Thymus (tissue), 11 donors: ENCODE results near the gene MRPS18B. TPM values are rescaled to one million over a fixed set of nuclear protein-coding genes. Genes with fewer than 3 reads are reported as not detected.
"Not testable (repeated sequence)": the region's sequence is repeated elsewhere in the genome, so short reads cannot be mapped to it uniquely, and the experiment has no call there.

Experiments used
- DNase-seq, 9 donors: peaks; one replicate each; pipeline ENCODE4 v3.0.0-alpha.2; 2013; ENCODE audit warnings: low spot score in 9 of 9, low read depth in 6 of 9, missing footprints in 1 of 9
- H3K27ac ChIP-seq, 2 donors: one replicate each; pipeline ENCODE4 v1.5.1; 2013; ENCODE audit warnings: control low read depth in 1 of 2, low read depth in 1 of 2, low read length in 1 of 2, mild to moderate bottlenecking in 1 of 2, moderate library complexity in 1 of 2
- H3K27me3 ChIP-seq, 2 donors: one replicate each; pipeline ENCODE4 v1.5.1; 2013; ENCODE audit warnings: low read length in 1 of 2; ENCODE audit not compliant: control insufficient read depth in 2 of 2, insufficient read depth in 1 of 2
- H3K36me3 ChIP-seq, 2 donors: one replicate each; pipeline ENCODE4 v1.5.1; 2013; ENCODE audit warnings: low read length in 1 of 2, mild to moderate bottlenecking in 1 of 2, moderate library complexity in 1 of 2; ENCODE audit not compliant: control insufficient read depth in 2 of 2, insufficient read depth in 2 of 2
- H3K4me1 ChIP-seq, 2 donors: one replicate each; pipeline ENCODE4 v1.5.1; 2013; ENCODE audit warnings: low read length in 2 of 2; ENCODE audit not compliant: control insufficient read depth in 2 of 2, insufficient read depth in 2 of 2
- H3K4me3 ChIP-seq, 2 donors: one replicate each; pipeline ENCODE4 v1.5.1; 2013; ENCODE audit warnings: low read length in 2 of 2, control low read depth in 1 of 2, mild to moderate bottlenecking in 1 of 2
- H3K9me3 ChIP-seq, 2 donors: one replicate each; pipeline ENCODE4 v1.5.1; 2013; ENCODE audit warnings: low read length in 1 of 2, mild to moderate bottlenecking in 1 of 2; ENCODE audit not compliant: control insufficient read depth in 2 of 2, insufficient read depth in 1 of 2
- WGBS: extraction: QIAGEN DNeasy Blood & Tissue Kit; methylation state at CpG from one replicate; pipeline ENCODE4 v1.1.7; 2013; 5-methylcytosine and 5-hydroxymethylcytosine counted together
- polyA plus RNA-seq: library from polyadenylated mRNA; stranded (reverse); fragments of 200-250 nt; gene quantifications from one replicate; pipeline ENCODE4 v1.2.3, GENCODE V29; 2013
- total RNA-seq: library from RNA; stranded (reverse); fragments of 120-200 nt; gene quantifications from one replicate; pipeline ENCODE4 v1.2.4, GENCODE V29; 2013
- donor health status: healthy.

The MRPS18B gene
- total and polyA plus RNA-seq, 2 donors = 47.9 to 48.9 TPM

GRCh38 chr6:30656513-30656912, 38.9 kb downstream of the MRPS18B start:
- no peaks in the 10 kb centered on the region for H3K9me3 ChIP-seq
- no peaks in the 10 kb centered on the region for H3K27me3 ChIP-seq
- peaks cover 81 to 92% of the 10 kb centered on the region in 2 donors for H3K36me3 ChIP-seq
- no peak overlapping the region for H3K4me3 ChIP-seq
- DNase-seq = no peak
- no peaks in the 10 kb centered on the region for H3K4me1 ChIP-seq
- 88% methylated on average over 7 of the region's 7 CpGs for WGBS
- no peak overlapping the region for H3K27ac ChIP-seq

GRCh38 chr6:30657454-30657853, 39.8 kb downstream of the MRPS18B start:
- DNase-seq = no peak
- H3K4me3 ChIP-seq = no peak overlapping the region
- H3K4me1 ChIP-seq = no peaks in the 10 kb centered on the region
- no peaks in the 10 kb centered on the region for H3K27me3 ChIP-seq
- no peak overlapping the region for H3K27ac ChIP-seq
- H3K9me3 ChIP-seq = no peaks in the 10 kb centered on the region
- H3K36me3 ChIP-seq = peaks cover 81 to 92% of the 10 kb centered on the region in 2 donors

- WGBS = 98% methylated on average over 5 of the region's 5 CpGs
- H3K36me3 ChIP-seq = peaks cover 81 to 92% of the 10 kb centered on the region in 2 donors
- not testable (repeated sequence) for H3K4me1 ChIP-seq, H3K27ac ChIP-seq, DNase-seq, H3K9me3 ChIP-seq, H3K4me3 ChIP-seq, H3K27me3 ChIP-seq
Observed at GRCh38 chr6:30657922-30658321, 40.3 kb downstream of the MRPS18B start.

GRCh38 chr6:30664994-30665767, 47.5 kb downstream of the MRPS18B start:
- H3K4me1 ChIP-seq = no peaks in the 10 kb centered on the region
- no peak overlapping the region for H3K4me3 ChIP-seq
- H3K27ac ChIP-seq = no peak overlapping the region
- H3K27me3 ChIP-seq = no peaks in the 10 kb centered on the region
- H3K9me3 ChIP-seq = no peaks in the 10 kb centered on the region
- peaks cover 72 to 82% of the 10 kb centered on the region in 2 donors for H3K36me3 ChIP-seq
- DNase-seq = no peak
- WGBS = 98% methylated on average over 34 of the region's 34 CpGs

GRCh38 chr6:30666300-30666699, 48.7 kb downstream of the MRPS18B start:
- not testable (repeated sequence) for H3K27ac ChIP-seq, H3K9me3 ChIP-seq, H3K27me3 ChIP-seq, DNase-seq, H3K4me1 ChIP-seq, H3K4me3 ChIP-seq
- 96% methylated on average over 2 of the region's 2 CpGs for WGBS
- H3K36me3 ChIP-seq = peaks cover 74 to 80% of the 10 kb centered on the region in 2 donors

- peaks cover 31 to 43% of the 10 kb centered on the region in 2 donors for H3K36me3 ChIP-seq
- 96% methylated on average over 27 of the region's 27 CpGs for WGBS
- H3K4me1 ChIP-seq = peaks cover 7 to 15% of the 10 kb centered on the region in 2 donors
- no peak overlapping the region for H3K27ac ChIP-seq
- H3K27me3 ChIP-seq = no peaks in the 10 kb centered on the region
- H3K4me3 ChIP-seq = no peak overlapping the region
- H3K9me3 ChIP-seq = no peaks in the 10 kb centered on the region
- no peak for DNase-seq
Observed at GRCh38 chr6:30670760-30671527, 53.3 kb downstream of the MRPS18B start.

GRCh38 chr6:30672445-30673253, 55.0 kb downstream of the MRPS18B start, which contains the start of gene DHX16:
DHX16 (minus strand) TSS chr6:30673006; CDS start chr6:30672841, 165 bp downstream.
- Histone ChIP-seq H3K4me3 (peak within 1 kb of the TSS; percentile 78 to 81), H3K4me1 (peaks cover 7 to 15% of the 10 kb centered on the region in 2 donors), H3K27me3 (no peaks in the 10 kb centered on the region), H3K36me3 (peaks cover 37 to 48% of the 10 kb centered on the region in 2 donors), H3K9me3 (no peaks in the 10 kb centered on the region), H3K27ac (peak within 1 kb of the TSS; percentile 22 to 25)
- DNase-seq = peak; percentile 86 to 96 (median 91)
- under 1% methylated on average over 57 of the region's 57 CpGs for WGBS
